Myocyte (in vitro differentiated cells): ENCODE results near the gene TPPP3. TPM values are rescaled to one million over a fixed set of nuclear protein-coding genes. Genes with fewer than 3 reads are reported as not detected.
A peak's percentile ranks its signal among the peaks of the same experiment; 100 is the strongest.

ENCODE experiments used
- DNase-seq: peaks from one replicate; pipeline ENCODE4 v3.0.0-alpha.2; 2012; ENCODE audit warnings: low read depth
- polyA plus RNA-seq: library from polyadenylated mRNA; unstranded; fragments of >200 nt; gene quantifications from one replicate; pipeline ENCODE4 v1.2.1, GENCODE V29; 2012; ENCODE audit warnings: missing spikeins
- total RNA-seq: library from RNA; depleted of rRNA; stranded (reverse); fragments of >200 nt; gene quantifications from 2 replicates; pipeline ENCODE4 v1.2.3, GENCODE V29; 2014

TPPP3 gene
- 30.0 and 67.0 TPM in 2 replicates for total RNA-seq
- polyA plus RNA-seq: 94.4 TPM

DNA sequence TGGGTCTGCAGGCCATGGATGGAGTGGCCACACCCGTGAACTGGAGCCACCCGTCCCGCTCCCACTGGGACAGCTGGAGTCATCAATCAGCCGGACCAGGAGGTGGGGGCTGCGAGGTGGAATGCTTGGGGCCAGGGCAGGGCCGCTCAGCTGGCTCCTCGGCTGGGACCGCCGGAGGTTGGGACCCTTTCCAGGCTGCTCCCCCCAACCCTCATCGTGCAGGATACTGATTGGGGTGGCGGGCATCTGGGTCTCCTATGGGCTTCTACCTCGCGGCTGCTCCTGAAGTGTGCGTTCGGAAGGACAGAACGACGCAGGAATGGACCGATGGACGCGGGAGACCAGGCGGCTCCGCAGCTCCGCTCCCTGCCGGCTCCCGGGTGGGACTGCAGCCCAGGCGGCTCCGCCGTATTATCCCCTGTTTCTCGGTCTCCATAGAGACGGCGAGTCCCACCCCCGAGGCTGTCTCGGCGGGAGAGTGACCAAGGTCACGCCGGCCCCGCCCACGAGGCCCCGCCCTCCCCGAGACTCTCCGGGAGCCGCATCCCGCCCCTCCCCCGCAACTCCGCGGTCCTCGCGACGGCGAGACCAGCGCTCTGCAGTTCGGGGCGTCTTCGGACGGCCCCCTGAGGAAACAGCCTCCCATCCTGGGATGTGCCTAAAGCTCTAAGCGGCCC lies at the start of gene TPPP3:
Gene TPPP3, minus strand, starts transcription at position 388 of the 677 bp plus-strand sequence. CDS start 2,387 bp downstream, outside the sequence.
- peak; percentile 94 for DNase-seq

DNA sequence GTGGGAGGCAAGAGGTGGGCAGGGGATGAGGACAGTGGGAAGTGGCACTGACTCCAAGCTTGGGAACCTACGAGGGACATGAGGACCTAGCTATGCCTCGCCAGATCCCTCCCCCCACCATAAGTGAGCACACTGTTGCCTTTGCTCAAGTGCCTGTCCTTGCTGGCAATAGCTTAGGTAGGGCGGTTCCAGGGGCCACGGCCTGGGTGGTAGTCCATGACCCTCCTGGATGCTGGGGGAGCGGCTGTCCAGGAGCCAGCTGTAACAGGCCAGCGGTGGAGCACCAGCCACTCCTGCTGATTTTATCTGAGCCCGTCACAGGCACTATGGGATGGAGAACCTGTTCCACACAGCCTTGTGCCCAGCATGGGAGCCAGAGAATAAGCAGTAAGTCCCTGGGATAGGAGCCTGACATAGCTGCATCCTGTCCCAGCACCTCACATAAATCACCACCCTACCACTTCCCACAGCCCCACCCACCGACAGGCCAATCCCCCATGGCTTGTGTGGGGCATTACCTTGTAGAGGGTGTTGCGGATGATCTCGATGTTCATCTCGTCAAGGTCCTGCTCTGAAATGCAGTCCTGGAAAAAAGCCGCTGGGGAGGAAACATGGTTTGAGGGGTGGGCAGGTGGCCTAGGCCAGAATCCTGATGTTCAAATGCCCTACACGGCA lies 49.4 kb upstream of the TPPP3 start:
- no peak for DNase-seq

GRCh38 chr16:67441907-67442306 lies 48.6 kb upstream of the TPPP3 start:
- DNase-seq: peak; percentile 72

- DNase-seq: peak; percentile 99
Measured at GRCh38 chr16:67441271-67441753, 48.0 kb upstream of the TPPP3 start.

- DNase-seq: no peak
Measured at GRCh38 chr16:67438824-67439393, 45.6 kb upstream of the TPPP3 start.

DNA sequence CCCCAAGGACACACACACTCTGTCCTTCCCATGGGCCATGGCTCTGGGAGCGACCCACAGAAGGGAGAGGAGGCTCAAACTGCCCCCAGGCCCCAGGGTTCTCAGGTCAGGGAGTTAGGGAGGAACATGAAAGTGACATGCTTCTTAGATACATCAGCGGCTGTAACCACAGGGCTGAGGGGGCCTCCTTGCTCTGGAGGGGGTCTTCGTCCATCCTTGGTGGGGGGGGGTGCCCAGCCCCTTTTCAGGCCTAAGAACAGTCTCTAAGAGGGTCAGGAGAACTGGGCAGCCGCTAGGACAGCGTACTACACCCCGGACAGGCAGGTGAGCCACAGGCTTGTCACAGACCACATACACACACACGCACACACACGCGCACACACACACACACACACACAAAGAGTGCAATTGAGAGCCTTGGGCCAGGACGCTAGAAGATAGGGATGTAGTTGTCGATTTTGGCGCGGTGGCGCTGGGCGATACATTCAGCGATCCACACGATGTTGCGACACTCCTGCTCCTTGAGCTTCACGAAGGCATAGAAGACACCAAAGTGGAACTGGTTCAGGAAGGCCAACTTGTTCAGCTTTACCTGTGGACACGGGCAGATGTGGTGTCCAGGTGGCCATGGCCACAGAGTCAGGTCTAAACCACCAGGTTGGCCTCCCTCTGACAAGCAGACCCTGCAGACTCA lies 44.9 kb upstream of the TPPP3 start:
- DNase-seq: no peak

DNA sequence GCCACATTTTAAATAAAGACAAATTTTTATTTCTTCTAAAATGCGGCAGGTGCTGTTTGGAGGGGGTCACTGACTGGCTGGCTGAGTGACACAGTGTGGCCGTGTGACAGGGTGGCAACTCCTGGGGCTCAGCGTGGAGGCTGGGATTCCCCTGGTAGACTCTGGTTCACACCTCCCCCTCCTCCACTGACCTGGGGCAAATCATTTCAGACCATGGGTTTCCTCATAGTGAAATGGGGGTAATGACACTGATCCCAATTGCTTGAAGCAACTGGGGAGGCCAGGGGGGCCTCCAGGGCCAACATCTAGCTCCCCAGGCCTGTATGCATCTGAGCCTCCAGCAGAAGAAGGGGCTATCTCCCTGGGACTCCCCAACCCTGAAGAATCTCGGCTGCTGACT lies 44.2 kb upstream of the TPPP3 start:
- no peak for DNase-seq

DNA sequence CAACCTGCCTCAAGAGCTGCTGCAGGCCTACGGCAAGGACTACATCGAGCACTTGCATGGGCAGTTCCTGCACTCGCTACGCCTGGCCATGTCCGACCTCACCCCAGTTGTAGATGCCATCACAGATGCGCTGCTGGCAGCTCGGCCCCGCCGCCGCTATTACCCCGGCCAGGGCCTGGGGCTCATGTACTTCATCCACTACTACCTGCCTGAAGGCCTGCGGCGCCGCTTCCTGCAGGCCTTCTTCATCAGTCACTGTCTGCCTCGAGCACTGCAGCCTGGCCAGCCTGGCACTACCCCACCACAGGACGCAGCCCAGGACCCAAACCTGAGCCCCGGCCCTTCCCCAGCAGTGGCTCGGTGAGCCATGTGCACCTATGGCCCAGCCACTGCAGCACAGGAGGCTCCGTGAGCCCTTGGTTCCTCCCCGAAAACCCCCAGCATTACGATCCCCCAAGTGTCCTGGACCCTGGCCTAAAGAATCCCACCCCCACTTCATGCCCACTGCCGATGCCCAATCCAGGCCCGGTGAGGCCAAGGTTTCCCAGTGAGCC lies 43.4 kb upstream of the TPPP3 start:
- no peak for DNase-seq

GRCh38 chr16:67435758-67436164 lies 42.5 kb upstream of the TPPP3 start:
- DNase-seq: no peak

GRCh38 chr16:67433131-67433719 lies 39.9 kb upstream of the TPPP3 start:
- DNase-seq: no peak

DNA sequence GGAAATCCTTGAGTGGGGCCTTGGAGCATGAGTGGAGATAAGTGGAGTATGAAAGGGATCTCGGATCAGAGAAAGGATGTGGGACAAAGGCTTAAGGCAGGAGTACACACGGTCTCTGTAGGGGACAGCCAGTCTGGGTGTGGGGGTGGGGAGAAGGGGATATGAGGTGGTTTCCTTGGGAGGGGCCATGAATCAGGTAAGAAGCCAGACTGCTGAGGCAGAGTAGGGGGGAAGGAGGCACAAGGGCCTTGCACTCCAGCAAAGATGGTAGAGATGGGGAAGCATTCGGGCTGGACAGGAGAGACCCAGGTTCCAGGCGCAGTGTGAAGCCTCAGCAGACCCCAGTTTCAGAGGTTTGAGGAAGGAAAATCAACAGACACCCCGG lies 39.2 kb upstream of the TPPP3 start:
- DNase-seq: no peak

DNA sequence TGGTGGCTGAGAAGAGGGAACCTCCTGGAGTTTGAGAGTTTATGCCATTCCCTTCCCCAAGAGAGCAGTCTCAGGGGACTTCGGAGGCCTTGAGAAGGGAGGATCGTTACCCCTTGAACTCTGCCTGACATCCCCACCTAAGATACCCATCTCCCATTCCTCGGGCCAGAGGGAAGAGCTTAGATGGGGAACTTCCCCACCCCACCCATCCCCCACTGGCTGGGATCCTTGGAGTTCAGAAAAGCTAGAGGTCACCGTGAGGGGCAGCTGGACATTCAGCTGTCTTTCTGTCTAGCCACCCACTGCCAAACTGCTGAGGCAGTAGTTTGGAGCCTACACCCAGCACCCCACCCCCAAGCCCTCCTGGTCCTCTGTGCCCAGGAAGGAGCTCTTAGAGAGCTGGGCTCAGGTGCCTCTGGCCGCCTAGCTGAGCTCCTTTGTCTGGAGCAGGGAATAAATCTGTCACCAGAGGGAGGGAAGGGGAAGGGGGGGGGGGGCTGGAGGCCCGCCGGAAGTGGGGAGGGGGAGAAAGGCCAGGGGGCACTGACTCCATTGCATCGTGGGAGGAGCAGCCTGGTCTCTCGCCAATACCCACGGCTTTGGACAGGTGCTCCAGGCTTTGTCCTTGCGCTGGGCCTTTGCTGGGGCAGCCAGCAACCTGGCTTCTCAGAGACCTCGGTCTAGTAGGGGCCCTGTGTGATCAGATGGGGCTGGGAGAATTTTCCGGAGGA lies 38.6 kb upstream of the TPPP3 start:
- peak; percentile 74 for DNase-seq

DNA sequence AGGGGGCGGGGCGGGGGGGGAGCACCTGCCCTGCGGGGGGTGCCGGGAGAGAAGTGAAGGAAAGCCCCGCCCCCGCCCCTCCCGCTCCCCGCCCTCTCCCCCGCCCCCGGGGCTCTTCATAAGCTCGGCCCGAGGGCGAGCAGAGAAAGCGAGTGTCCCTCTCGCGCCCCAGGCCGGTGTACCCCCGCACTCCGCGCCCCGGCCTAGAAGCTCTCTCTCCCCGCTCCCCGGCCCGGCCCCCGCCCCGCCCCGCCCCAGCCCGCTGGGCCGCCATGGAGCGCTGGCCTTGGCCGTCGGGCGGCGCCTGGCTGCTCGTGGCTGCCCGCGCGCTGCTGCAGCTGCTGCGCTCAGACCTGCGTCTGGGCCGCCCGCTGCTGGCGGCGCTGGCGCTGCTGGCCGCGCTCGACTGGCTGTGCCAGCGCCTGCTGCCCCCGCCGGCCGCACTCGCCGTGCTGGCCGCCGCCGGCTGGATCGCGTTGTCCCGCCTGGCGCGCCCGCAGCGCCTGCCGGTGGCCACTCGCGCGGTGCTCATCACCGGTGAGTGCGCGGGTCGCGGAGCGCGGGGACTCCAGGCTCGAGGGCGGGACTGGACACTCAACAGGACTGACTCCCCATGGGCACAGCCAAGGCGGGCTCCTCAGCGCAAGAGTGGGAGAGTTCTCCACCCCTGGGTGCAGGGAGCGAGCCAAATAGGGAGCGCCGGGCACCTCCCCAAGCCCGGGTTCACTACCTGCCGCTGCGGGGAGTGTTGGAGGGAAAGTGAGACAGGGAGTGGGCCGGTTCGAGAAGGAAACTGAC lies 37.9 kb upstream of the TPPP3 start, which contains the start of gene HSD11B2:
Gene HSD11B2, plus strand, starts transcription at position 145 of the 798 bp plus-strand sequence. Its CDS starts 128 bp downstream, at position 273.
- DNase-seq: peak; percentile 79

DNA sequence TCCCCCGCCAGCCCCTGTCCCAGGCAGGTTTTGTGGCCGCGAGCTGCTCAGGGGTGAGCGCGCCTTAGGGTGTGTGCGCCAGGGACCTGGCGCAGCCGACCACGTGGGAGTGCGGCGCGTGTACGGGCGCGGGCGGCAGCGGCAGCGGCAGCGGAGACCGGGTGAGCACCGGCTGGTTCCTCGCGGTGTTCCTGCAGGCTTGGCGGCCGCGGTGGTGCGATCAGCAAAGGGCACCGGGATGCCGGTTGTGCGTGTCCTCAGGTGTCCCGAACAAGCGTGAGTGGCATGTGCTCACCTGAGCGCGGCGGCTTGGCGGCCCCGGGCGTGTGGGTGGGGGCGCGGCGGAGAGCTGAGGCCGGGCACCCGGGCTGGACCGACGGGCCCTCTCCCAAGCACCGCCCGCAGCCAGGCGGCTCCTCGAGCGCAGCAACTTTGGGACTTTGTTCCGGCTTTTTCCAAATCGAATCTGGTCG lies 37.2 kb upstream of the TPPP3 start:
- DNase-seq: no peak

DNA sequence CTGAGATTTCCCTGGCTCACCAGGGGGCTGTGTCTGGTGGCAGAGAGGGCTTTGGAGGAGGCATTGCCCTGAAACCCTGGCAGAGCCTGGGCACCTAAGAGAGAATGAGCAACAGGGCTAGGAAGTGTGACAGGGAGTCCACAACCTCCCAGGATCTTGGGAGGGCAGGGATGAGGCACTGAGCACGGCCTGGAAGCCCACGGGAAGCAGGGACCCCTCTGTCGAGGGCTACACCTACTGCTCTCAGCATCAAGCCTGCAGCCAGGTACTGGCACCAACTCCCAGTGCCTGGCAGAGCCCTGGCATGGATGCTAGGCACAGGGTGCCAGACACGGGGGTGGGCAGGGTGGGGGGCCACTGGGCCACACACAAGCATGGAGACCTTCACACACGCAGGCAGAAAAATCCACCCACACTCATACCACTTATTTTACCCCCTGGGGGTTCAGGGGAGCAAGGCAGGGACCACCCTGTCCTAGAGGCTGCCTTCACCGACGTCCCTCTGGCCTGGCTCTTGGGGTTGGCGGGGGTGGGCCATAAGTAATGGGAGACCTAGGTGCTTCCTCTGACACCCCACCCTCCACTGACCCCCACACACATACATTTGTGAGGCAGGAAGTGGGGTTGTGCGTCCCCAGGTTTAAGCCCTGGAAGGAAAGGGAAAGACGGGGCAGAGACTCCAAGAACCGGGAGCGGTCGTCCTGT lies 36.7 kb upstream of the TPPP3 start:
- no peak for DNase-seq

DNA sequence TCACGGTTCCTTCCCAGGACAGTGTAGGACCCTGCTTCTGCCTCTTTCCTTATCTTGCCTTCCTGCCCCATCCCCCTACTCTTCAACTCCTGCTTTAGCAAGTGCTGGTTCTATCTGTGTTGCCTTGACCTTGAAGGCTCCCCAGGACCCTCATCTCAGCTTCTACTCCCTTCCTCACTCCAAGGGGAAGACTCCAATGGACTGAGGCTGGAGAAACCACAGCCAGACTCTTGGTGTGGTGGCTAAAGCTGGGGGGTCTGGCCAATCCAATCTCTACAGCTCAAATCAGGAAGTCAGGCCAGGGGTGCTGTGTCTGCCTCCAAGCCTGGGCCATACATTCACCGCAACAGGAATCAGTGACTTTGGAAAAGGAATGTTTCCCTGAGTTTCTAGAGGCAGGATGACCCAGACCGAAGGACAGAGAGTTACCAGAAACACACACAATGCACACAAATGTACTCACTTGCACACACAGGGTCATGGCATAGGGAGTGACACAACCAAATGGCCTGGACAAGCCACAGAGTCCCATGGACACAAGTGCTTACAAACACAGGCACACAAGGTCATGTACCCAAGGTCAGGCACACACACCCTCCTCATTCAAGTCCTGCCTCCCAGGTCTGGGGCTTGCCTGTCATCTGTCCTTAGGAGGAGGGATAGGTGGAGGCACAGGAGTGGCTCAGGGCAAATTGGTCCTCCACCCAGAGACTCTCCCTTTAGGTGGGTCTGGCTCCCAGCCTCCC lies 35.9 kb upstream of the TPPP3 start:
- DNase-seq: no peak

DNA sequence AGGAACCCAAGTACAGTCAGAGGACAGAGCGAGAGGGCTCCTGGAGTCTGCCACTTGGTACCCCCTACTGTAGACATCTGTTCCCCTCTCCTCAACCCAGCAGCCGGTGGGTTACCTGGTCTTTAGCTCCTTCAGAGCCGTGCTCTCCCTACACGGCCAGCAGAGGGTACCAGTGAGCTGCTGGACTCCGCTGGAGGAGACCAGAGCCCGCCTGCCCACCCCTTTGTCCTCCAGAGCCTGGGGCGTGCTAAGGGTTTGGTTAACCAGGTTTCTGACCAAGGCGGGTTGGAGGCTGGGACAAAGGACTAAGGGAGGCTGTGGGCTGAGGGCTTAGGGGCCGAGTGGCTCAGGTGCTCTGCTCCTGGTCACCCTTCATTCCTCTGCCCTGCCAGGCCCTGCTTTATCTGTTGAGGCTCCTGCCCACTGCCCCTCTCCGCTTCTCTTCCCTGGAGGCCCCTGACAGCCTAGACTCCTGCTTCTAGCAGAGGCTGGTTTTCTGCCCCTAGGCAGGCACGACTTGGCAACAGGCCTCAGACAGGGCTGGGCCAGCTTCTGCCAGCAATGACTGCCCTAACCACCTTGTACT lies 34.9 kb upstream of the TPPP3 start:
- peak; percentile 87 for DNase-seq

DNA sequence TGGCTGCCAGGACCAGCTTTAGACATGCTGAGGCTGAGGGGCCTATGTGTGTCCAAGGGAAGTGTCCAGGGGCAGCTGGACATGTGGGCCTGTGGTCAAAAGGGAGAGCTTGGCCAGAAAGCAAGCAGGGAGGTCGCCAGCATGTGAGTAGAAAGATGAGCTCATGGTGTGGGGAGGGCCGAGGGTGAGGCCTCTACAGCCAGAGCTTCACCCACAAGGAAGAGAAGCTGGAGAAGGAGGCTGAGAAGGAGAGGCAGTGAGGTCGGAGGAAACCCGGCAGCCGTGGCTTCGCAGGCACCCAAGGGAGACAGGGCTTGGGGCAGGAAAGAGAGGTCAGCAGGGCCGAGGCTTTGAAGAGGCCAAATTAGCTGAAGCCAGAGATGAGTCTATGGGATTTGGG lies 33.7 kb upstream of the TPPP3 start:
- peak; percentile 90 for DNase-seq
